Measurements from ENCODE around the gene CREBBP. TPM values are rescaled to one million over a fixed set of nuclear protein-coding genes. Genes with fewer than 3 reads are reported as not detected.

CREBBP gene
- total RNA-seq, 1 experiment from 2014 or later = 79.1 TPM

GRCh38 chr16:3819746-3820724 lies 60.5 kb downstream of the CREBBP start:
- Histone ChIP-seq H3K4me2 (ENCODE audit: insufficient read depth, insufficient read length, low read length) (no peak overlapping the region), H2BK12ac (ENCODE audit: insufficient read length, low read depth, low read length) (no peak overlapping the region), H3K23ac (ENCODE audit: insufficient read length, low read depth, low read length) (no peak overlapping the region), H3K56ac (ENCODE audit: insufficient read length, low read depth, low read length) (no peak overlapping the region), H4K8ac (replicated peaks; ENCODE audit: insufficient read length, low read depth, low read length) (no peak overlapping the region), H2BK120ac (ENCODE audit: low read depth, low read length, poor library complexity, severe bottlenecking) (no peak overlapping the region), H3K23me2 (ENCODE audit: insufficient read length, low read depth, low read length, poor library complexity, severe bottlenecking) (no peaks in the 10 kb centered on the region), H3K79me2 (ENCODE audit: insufficient read depth, low read length) (peaks cover 38% of the 10 kb centered on the region), H2AFZ (ENCODE audit: low read length) (no peak overlapping the region), H2BK5ac (ENCODE audit: insufficient read length, low read length) (no peak overlapping the region), H3K27ac (ENCODE audit: insufficient read length, low read depth, low read length) (no peak overlapping the region), H3K4ac (ENCODE audit: low read depth, low read length) (no peak overlapping the region), H2BK15ac (ENCODE audit: low read depth, low read length) (no peak overlapping the region), H4K91ac (ENCODE audit: insufficient read length, low read depth, low read length) (no peak overlapping the region), H3K79me1 (ENCODE audit: insufficient read depth, low read depth, low read length, poor library complexity, severe bottlenecking) (peaks cover 14% of the 10 kb centered on the region), H2BK20ac (ENCODE audit: low read depth, low read length, poor library complexity, severe bottlenecking) (no peak overlapping the region), H3T11ph (ENCODE audit: low read length) (no peak overlapping the region), H4K5ac (ENCODE audit: insufficient read length, low read depth, low read length) (no peak overlapping the region), H3K27me3 (ENCODE audit: insufficient read depth, low read length) (no peaks in the 10 kb centered on the region), H4K20me1 (ENCODE audit: control insufficient read depth, insufficient read depth, insufficient read length) (no peaks in the 10 kb centered on the region), H3K9ac (ENCODE audit: extremely low read depth, insufficient read length, low read length) (no peak overlapping the region), H3K9me3 (ENCODE audit: control insufficient read depth, low read depth, low read length) (no peaks in the 10 kb centered on the region), H3K14ac (ENCODE audit: insufficient read depth, low read length) (no peak overlapping the region), H2AK5ac (ENCODE audit: insufficient read length, low read length) (no peak overlapping the region), H3K4me1 (ENCODE audit: insufficient read depth, low read length) (no peaks in the 10 kb centered on the region; the same call in 1 of the 2 replicates), H3K18ac (ENCODE audit: insufficient read length, low read depth, low read length) (no peak overlapping the region)
- Mint-ChIP-seq H3K27ac (no peak overlapping the region), H3K9me3 (no peaks in the 10 kb centered on the region), H3K4me3 (no peak overlapping the region), H3K27me3 (ENCODE audit: low read depth) (no peaks in the 10 kb centered on the region; the same call in 1 of the 2 replicates), H3K36me3 (ENCODE audit: insufficient read depth in 1 of 3, low read depth in 3 of 3) (no peaks in the 10 kb centered on the region), H3K4me1 (peaks cover 59 to 60% of the 10 kb centered on the region in 2 experiments)
- DNase-seq = no peak
- TF ChIP-seq CTCF (conservative IDR thresholded peaks at IDR 0.05) = no peak
- whole genome bisulfite sequencing (ENCODE audit: extremely low coverage, insufficient read length, low lambda C conversion rate) = no CpG with 5 or more reads among the region's 8 CpGs

Data from H9 (cell line).